Activated naive CD4-positive, alpha-beta T cell (primary cell): ENCODE results near the gene CTTNBP2.
"Not testable (repeated sequence)": the region's sequence is repeated elsewhere in the genome, so short reads cannot be mapped to it uniquely, and the experiment has no call there.

Experiments used
- DNase-seq, 4 experiments: peaks; one replicate each; lab custom pipeline; 2025; lab: John Stamatoyannopoulos, UW

The CTTNBP2 gene

DNA sequence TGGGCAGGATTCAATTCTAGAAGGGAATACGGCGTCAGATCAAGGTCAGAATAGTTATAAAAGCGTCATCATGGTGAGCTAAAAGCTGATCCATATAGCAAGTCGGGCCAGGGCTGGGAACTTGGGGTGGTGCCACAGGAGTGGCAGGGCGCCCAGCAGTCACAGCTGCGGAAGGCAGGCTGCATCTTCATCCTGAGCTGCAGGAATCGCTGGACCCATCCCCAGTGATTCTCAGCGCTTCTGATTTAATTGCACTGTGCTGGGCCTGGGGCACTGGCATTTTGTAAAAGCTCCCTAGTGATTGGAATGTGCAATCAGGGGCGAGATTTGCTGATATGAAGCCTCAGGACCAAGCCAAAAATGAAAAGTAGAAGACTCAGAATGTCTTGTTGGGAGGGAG, 135.3 kb downstream of the CTTNBP2 start:
- DNase-seq, result no peak

DNA sequence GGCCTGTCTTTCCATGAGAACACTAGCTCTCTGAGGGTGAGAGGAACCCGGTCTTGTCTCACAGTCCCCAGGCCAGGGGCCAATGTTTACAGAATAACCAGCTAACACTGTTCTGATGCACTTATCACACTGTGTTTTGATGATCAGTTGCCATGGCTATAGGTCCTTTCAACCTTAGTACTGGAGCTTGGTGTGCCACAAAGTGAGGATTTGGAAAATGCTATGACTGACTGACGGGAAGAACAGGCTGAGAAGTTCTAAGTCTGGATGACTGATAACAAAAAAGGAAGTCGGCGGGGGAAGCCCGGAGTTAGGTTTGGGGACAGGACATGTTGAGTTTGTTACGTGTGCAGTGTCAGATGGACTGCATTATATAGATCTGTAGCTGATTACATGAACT, 141.8 kb downstream of the CTTNBP2 start:
- no peak for DNase-seq

DNA sequence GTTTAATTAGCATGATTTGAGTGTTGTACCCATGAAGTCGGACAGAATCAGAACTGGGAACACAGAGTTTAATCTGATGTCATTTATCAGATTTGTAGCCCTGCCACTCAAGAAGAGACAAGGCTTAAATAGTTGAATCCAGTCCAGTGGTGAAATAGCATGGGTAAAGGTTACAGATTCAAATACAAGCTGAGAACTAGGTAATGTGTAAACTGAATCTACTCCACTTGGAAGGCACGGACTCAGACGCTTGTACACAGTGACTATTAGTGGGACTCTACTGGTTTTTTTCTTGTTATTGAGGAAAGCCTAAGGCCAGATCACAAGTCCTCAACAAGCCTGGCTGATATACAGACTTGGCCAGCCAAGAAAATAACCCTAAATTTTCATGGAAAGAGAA, 142.9 kb downstream of the CTTNBP2 start:
- DNase-seq, result no peak

DNA sequence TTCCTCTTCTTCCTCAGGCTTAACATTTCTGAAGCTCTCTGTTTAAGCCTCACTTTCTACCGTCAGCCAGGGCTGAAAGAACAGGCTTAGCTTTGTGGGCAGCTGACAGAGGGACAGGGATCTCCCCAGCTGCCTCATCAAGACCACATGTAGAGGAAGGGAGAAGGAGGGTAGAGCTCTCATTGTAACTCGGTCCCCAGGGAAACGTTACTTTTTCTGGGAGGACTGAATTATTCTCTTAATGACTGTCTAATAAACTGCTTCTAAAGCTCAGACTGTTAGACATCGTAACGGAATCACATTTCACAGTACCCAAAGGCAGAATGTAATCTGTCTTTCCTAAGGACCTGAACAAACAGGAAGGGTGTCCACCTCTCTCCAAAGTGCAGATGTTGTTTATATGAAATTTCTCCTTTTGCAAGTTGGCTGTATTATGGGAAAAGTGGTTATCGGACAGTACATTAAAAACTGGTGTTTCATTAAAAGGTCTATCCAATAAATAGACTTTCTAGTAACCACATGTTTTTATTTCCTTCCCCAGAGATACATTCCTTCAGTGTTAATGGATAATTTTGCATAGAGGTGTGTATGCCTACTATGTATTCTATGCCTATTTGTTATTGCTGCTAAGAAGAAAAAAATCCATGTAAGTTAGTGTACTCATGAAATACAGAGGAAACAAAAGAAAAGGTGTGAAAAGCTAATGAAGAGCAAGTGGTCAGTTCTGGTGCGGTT, 144.2 kb downstream of the CTTNBP2 start:
- no peak for DNase-seq

DNA sequence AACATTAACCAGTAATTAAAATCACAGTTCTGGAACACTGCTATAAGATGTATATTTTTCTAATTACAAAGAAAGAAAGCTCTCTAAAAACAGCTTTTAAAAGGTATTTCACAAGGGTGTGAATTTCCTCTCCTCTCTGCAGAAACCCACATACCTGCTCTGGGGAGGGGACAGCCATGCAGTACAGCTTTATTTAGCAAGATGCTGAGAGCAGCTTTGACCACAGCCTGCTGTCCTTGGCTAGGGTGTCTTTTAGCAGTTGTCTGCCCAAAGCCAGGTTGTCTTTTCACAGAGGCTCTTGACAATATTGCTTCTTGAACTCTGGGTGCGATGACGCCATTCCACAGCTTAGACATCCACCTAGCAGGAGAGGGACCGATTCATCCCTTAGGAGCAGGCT, 148.3 kb downstream of the CTTNBP2 start:
- DNase-seq, result no peak

DNA sequence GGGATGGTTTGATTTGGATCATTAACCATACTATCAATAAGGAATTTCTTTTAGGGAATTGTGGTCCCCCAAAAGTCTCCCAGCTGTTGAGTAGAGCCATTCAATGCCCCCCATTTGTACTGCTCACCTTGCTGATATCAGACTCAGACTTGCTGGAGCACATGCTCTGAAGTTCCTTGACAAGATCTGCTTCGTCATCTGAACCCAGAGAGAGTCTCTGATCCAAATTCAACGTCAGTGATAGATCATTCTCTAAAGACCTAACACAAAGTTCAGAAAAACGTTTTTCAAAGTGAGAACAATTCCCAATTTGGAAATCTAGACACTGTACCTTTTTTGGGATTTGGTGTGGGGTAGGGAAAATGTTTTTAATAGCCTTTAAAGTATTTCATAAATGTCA, 153.9 kb downstream of the CTTNBP2 start:
- DNase-seq, result no peak

DNA sequence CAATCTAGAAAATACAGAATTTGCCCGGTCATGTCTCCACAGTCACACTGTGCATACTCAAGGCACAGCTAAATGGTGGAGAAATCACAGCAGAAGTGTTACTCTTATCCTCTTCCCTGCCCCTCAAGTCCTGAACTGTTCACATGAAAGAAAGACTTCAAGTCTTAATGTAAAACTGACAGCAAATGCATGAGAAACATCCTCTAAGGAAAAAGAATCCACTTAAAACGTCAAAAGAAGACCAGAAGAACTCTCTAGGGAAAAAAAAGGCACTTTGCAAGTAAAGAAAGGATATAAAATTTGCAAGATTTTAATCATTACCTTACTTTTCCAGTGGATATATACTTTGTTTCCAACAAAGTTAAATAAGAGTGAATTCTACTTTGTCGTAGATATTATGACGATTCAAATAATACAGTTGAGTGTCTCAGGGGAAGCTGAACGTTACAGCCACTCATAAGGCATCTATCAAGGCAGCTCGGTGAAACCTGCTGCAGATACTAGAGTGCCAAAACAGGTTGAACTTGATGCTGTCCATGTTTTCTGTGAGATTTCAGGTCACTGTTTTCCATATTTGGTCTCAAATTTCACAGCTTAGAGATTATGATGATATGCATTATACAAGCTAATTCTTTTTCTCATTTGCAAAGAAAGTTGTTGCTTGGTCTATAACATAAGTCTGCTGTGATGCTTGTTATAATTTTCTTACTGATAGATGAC, 155.0 kb downstream of the CTTNBP2 start:
- DNase-seq, result no peak

DNA sequence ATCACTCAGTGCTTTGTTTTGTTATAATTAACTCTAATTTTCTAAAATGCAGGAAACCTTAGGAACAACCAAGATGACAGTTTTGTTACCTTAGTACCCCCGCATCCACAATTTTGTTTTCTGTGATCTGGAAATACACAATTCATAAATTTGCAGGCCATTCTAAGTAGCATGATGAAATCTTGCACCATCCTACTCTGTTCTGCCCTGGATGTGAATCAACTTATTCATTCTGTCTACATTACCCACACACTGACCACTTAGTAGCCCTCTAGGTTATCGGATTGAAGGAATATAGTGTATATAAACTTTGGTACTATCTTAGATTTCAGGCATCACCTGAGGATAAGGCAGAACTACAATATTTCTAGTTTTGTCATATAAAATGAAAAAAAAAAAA, 155.9 kb downstream of the CTTNBP2 start:
- DNase-seq, result no peak

DNA sequence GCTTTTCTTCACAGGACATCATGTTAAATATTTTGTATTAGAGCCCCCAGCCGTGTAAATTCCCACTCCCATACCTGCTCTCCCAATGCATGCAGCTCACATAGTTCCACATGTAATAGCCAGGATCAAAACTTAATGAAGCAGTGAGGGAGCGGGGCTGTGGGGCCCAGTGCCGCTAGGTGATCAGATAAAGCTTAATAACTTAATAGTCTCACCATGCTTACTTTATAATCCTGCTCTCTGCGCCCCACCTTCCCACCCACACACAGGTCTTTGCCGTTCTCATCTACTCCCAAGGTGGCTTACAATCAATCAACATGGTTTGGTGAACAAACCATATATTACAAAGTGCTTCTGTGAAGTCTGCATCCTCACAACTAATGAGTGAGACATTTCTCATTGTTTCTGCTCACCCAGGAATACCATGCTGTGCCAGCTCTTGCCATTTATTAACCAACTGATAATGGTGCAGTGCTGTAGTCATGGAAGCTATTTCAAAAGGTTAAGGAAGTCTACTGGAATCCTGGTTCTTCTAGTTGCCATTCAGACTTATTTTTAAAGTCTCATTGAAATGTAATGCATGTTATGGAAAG, 156.4 kb downstream of the CTTNBP2 start:
- no peak for DNase-seq

DNA sequence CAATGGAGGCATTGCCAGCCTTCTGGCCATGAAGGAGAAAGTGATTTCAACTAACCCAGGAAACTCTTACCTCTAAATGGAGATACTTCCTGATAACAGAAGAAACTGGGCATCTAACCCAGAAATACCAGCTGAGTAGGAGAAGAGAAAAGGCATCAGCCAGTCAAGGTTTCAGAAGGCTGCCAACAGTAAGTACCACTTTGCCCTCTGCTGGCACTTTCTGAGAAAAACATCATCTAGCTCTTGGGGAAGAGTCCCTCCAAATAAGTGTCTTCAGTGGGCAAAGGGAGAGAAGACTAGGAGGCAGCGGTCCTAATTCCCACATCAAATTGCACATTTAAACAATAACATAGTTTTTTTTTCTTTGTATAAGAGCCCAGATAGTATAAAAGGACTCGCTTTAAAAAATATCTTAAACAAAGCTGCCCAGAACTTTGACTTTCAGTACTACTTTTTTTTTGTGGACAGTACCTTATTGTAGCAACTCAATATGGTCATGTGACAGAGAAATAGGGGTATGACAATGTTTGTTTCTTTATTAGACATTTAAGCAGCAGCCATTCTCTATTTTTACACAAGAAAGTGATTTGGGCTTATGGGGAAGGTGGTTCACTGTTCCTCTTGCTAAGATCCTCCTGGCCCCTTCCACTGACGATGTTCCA, 157.3 kb downstream of the CTTNBP2 start:
- DNase-seq, result no peak

DNA sequence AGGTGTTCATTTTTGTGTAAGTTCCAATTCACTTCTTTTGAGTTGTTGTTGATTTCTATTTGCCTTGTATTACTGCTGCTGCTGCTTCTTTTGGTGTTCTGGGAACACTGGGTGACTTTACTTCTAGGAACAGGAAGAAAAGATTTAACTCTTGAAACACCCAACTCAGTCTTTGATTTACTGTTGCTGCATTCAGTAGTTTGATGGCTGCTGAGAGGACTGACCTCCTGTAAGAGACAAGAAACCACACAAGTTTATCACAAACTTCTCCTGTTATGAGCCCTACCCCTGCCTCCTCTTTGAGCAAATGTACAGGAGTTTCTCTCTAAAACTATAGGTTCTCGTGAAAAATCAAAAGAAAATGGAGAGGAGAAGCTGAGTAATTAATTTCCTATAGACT, 161.7 kb downstream of the CTTNBP2 start:
- no peak for DNase-seq

DNA sequence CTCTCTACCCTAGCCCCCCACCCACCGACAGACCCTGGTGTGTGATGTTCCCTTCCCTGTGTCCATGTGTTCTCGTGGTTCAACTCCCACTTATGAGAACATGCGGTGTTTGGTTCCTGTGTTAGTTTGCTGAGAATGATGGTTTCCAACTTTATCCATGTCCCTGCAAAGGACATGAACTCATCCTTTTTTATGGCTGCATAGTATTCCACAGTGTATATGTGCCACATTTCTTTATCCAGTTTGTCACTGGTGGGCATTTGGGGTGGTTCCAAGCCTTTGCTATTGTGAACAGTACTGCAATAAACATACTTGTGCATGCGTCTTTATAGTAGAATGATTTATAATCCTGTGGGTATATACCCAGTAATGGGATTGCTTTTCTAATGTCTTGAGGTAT, 165.1 kb downstream of the CTTNBP2 start:
- not testable (repeated sequence) for DNase-seq

DNA sequence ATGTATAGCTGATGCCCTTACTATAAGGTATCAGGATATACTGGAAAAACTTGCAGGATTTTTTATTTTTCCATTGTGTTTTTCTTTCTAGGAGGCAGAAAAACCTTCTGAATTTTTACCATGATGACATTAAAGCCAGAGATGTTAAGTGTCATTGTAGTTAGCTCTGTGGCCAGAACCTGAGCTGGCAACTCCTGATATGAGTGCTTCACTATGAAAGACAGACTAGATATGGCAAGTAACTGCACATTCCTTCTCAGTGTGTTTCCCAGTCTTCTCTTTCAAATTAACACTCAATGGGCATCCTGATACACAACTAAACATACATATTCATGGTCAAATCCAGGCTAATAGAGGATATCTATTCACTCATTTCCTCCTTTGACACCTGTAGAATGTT, 166.2 kb downstream of the CTTNBP2 start:
- no peak for DNase-seq

DNA sequence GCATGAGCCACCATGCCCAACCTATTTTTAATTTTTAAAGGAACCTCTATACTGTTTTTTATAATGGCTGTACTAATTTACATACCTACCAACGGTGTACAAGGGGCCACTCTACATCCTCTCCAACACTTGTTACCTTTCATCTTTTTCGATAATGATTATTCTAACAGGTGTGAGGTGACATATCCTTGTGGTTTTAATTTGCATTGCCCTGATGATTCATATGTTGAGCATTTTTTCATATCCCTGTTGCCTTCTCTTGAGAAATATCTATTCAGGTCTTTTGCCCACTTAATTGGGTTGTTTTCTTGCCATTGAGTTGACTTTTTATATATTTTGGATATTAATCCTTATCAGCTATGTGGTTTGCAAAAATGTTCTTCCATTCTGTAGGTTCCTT, 167.0 kb downstream of the CTTNBP2 start:
- DNase-seq, result no peak

DNA sequence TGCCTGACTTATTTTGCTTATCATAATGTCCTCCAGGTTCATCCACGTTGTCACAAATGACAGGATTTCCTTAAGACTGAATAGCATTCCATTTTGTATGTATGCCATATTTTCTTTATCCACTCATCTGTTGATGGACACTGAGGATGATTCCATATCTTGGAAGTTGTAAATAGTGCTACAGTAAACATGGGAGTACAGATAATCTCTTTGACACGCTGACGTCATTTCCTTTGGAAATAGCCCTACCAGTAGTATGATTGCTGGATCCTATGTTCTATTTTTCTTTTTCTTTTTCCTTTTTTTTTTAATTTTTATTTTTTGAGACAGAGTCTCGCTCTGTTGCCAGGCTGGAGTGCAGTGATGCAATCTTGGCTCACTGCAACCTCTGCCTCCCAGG, 167.6 kb downstream of the CTTNBP2 start:
- no peak for DNase-seq

DNA sequence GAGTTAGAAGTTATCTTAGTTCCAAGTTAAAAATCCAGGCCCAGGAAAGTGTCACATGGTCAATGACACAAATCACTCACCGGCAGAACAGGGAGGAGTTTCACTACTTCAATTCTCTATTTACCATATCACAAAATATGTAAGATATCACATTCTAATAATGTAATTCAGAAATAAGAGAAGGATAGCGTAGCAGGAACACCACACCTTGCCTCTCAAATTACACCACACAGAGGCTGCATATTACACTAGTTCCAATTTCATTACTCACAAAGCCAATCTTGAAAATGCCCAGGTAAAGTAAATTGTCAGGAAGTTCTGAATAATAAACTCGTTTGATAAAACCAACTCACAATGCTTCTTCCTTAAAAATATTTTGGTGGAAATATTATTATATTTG, 169.2 kb downstream of the CTTNBP2 start:
- no peak for DNase-seq

DNA sequence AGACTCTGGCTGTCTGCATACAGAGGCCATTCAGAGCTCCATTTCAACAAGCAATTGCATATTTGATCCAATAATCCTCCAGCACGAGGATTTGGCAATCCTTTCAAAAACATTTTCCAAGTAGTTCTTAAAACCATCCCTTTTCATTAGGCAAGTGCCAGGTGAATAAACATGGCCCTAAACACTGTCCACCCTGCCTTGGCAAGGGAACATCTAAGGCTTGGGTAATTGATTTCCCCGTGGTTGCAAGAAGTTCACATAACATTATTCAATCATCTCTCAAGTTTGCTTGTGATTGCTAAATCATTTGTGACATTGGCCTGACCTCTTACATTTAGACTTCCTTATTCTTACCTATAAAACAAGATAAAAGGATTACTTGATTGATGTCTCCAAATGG, 175.2 kb downstream of the CTTNBP2 start:
- no peak for DNase-seq

DNA sequence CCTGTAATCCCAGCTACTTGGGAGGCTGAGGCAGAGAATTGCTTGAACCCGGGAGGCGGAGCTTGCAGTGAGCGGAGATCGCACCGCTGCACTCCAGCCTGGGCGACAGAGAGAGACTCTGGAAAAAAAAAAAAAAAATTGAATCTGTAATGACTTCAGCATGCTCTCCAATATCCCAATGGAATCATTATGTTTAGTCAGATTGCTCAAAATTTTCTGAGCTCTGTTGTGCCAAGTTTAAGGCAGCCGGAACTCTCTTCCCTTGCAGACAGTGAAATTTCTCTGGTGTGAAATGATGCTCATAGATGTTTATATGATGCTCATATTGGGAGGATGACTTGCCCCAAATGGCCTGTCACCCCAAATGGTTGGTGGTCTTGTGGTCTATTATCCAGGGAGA, 180.9 kb downstream of the CTTNBP2 start:
- DNase-seq, result no peak

DNA sequence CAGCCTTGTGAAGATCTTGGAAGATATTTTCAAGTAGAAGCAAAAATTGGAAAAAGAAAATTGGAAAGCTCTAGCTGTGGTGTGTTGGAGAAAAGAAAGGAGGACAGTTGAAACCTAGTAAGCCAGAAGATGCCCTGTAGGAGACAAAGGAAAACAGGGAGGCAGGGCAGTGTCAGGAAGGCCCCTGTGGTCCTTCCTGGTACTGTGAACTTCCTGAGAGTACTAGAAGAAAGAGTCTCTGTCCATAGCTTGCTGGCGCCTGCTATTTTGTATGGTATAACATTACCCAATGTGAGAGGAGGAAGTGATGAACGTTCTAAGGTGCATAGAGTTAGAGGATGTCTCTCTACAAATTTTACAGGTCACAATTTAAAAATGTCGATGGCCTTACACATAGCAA, 183.1 kb downstream of the CTTNBP2 start:
- DNase-seq, result no peak

DNA sequence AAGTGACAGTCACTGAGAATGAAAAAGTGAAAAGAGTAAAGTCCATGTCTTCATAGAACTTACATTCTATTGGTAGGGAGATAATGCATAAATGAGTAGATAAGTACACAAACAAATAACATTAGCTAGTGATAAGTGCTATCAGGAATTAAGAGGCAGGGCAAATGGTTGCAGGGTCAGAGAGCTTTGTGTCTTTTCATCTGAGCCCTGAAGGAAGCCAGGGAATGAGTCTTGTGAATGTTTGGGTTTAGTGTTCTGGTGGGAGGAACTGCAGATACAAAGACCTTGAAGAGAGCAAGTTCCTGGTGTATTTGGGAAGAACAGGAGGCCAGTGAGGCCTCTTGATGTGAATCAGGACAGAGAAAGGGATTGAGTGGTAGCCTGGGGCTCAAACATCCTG, 183.8 kb downstream of the CTTNBP2 start:
- DNase-seq, result no peak

DNA sequence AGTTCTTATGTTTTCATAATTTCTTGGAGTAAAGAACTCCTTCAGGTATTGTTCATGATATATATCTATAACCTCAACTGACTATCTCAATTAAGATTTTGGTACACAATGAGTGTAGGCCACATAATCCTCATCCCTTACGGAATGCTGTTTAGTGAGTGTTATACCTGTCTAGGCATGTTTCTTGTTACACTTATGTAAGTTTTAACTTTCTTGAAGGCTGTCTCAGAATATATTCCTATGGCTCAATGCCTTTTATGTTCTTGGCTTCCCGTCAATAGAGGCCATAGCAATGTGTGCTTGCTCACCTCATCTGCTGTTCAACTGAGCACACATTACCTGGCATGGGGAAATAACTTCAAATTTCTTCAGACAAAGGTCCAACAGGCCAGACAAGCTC, 185.1 kb downstream of the CTTNBP2 start:
- no peak for DNase-seq

DNA sequence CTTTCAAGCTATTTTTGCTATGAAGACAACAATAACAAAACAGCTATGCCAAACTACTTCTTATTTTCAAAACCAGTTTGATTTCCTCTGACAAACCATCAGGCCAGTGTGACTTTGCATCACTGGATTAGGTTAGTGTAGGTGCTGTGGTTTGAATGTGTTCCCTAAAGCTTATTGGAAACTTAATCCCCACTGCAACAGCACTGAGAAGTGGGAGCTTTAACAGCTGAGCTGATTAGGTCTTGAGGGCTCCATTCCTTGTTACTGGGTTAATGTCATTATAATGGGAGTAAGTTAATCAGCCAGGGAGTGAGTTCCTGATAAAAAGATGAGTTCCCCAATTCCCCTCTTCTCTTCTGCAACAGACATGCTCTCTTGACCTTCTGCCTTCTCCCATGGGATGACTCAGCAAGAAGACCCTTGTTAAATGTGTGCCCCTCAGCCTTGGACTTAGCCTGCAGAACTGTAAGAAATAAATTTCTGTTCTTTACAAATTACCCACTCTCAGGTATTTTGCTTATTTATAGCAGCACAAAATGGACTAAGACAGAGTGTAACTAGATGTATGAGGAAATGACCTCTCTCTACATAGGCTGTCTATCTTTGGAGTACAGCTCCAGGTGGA, 186.8 kb downstream of the CTTNBP2 start:
- no peak for DNase-seq

DNA sequence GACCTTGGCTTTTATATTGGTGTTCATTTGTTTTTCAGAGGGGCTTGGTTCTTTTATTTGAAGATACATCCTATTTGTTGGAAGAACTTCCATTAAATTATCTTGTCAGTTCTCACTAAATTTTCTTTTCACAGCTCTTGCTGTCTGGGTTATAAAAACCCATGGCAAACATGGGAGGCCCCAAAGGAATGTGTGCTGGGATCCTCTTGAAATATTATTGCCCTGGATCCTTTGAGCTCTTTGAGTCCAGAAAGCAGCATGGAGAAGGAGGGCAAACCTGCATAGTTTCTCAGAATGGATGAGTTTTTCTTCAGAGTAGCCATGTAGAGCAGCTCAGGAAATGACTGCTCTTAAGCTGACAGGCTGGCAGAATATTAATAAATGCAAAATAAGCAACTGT, 187.4 kb downstream of the CTTNBP2 start:
- DNase-seq, result no peak
